ENCODE data around the gene FBXW12. TPM values are rescaled to one million over a fixed set of nuclear protein-coding genes. Genes with fewer than 3 reads are reported as not detected.

FBXW12 gene
- total and polyA plus RNA-seq, 2 of the 8 experiments (the other 6 are each of a cell fraction or from before 2014, with no cell fraction given), result 0.35 to 0.85 TPM

GRCh38 chr3:48414376-48415250 lies 42.6 kb downstream of the FBXW12 start:
- no peak overlapping the region for H3K9ac ChIP-seq (replicated peaks in 1 of 4; ENCODE audit: extremely low read depth in 1 of 4, low read depth in 3 of 4, low read length in 3 of 4)
- no peak for FAIRE-seq
- no peak overlapping the region for H2BK120ac ChIP-seq (replicated peaks; ENCODE audit: low read depth, low read length)
- TF ChIP-seq GTF2F1 (IDR thresholded peaks at IDR 0.05; ENCODE audit: borderline replicate concordance, low read depth, low read length) (no peak), CHD2 (IDR thresholded peaks at IDR 0.05; ENCODE audit: low read length) (no peak), SAP30 (IDR thresholded peaks at IDR 0.05; ENCODE audit: insufficient read depth, insufficient replicate concordance, low read length) (no peak), YY1 (IDR thresholded peaks at IDR 0.05; ENCODE audit: low read depth, low read length) (no peak), CREB1 (IDR thresholded peaks at IDR 0.05) (no peak), SP2 (IDR thresholded peaks at IDR 0.05; ENCODE audit: low read length) (no peak), KDM5A (IDR thresholded peaks at IDR 0.05; ENCODE audit: low read length) (no peak), CBX5 (IDR thresholded peaks at IDR 0.05; ENCODE audit: low read depth, low read length) (no peak), TEAD4 (IDR thresholded peaks at IDR 0.05; ENCODE audit: low read depth, low read length) (no peak), FOSL1 (IDR thresholded peaks at IDR 0.05; ENCODE audit: insufficient read depth, low read depth, low read length) (no peak), RBBP5 (IDR thresholded peaks at IDR 0.05; ENCODE audit: borderline replicate concordance, low read depth, low read length) (no peak), BACH1 (IDR thresholded peaks at IDR 0.05; ENCODE audit: low read length) (no peak), TAF1 (IDR thresholded peaks at IDR 0.05; ENCODE audit: low read depth, low read length) (no peak), SP4 (IDR thresholded peaks at IDR 0.05; ENCODE audit: low read length) (no peak)

More at GRCh38 chr3:48414376-48415250, 42.6 kb downstream of the FBXW12 start:
- Histone ChIP-seq H3K79me2 (ENCODE audit: control insufficient read depth in 1 of 2, insufficient read depth in 2 of 2, low read length in 2 of 2) (no peaks in the 10 kb centered on the region; a peak in 1 of 4 replicates), H4K8ac (ENCODE audit: extremely low read depth, insufficient read depth, low read length) (no peak overlapping the region), H3K4ac (replicated peaks; ENCODE audit: insufficient read length, low read depth, low read length) (no peak overlapping the region), H3K36me3 (ENCODE audit: control insufficient read depth in 2 of 4, insufficient read depth in 4 of 4, low read length in 3 of 4) (peaks cover 77 to 90% (median 88%) of the 10 kb centered on the region in 4 experiments), H2AK5ac (ENCODE audit: low read depth, low read length) (no peak overlapping the region), H3K23me2 (ENCODE audit: low read depth, low read length) (no peaks in the 10 kb centered on the region), H3K4me2 (ENCODE audit: insufficient read depth in 1 of 2, low read depth in 2 of 2, low read length in 2 of 2) (no peak overlapping the region), H3K14ac (ENCODE audit: insufficient read length) (no peak overlapping the region), H2BK12ac (ENCODE audit: low read depth, low read length) (no peak overlapping the region), H2AFZ (ENCODE audit: low read length) (no peak overlapping the region), H3K23ac (ENCODE audit: insufficient read length) (no peak overlapping the region), H4K20me1 (replicated peaks in 1 of 2; ENCODE audit: control insufficient read depth in 1 of 2, insufficient read depth in 2 of 2, low read length in 2 of 2) (peaks cover 6 to 50% of the 10 kb centered on the region in 2 experiments), H3K27me3 (replicated peaks in 1 of 4; ENCODE audit: control insufficient read depth in 3 of 4, extremely low read depth in 1 of 4, insufficient read depth in 3 of 4, low read length in 3 of 4) (no peaks in the 10 kb centered on the region), H4K91ac (replicated peaks; ENCODE audit: insufficient read length, low read length) (no peak overlapping the region), H2BK15ac (ENCODE audit: low read length) (no peak overlapping the region), H3K4me3 (ENCODE audit: extremely low read depth in 1 of 4, insufficient read depth in 2 of 4, low read depth in 3 of 4, low read length in 4 of 4) (no peak overlapping the region), H3K9me3 (ENCODE audit: insufficient read depth in 2 of 2, low read depth in 1 of 2, low read length in 1 of 2) (no peaks in the 10 kb centered on the region), H3K79me1 (ENCODE audit: low read depth, low read length) (no peaks in the 10 kb centered on the region; the same call in none of the 2 replicates), H3K56ac (replicated peaks; ENCODE audit: insufficient read length, low read depth, low read length) (no peak overlapping the region), H2BK20ac (ENCODE audit: low read length) (no peak overlapping the region), H3K4me1 (replicated peaks in 1 of 4; ENCODE audit: control insufficient read depth in 3 of 4, insufficient read depth in 4 of 4, low read length in 3 of 4) (no peaks in the 10 kb centered on the region), H3K27ac (ENCODE audit: low read depth, low read length) (no peak overlapping the region), H4K5ac (ENCODE audit: insufficient read length, low read depth, low read length) (no peak overlapping the region), H2BK5ac (ENCODE audit: low read depth, low read length) (no peak overlapping the region), H3K18ac (ENCODE audit: extremely low read depth, low read length) (no peak overlapping the region; the same call in 1 of the 2 replicates)
- ChIA-PET POLR2A (ENCODE audit: partially characterized antibody) (interaction anchor here (0.6 to 31.5 kb wide), 5 partner anchors 7 to 224 kb away, joined by 3 to 650 read pairs (median 4); partner anchors contain the start of genes ATRIP and PLXNB1), CTCF (ENCODE audit: partially characterized antibody) (interaction anchor here (0.6 to 5.0 kb wide), 10 partner anchors 9 to 221 kb away, joined by 3 to 47 read pairs (median 11); partner anchors contain the start of genes CCDC51 and PLXNB1)
- WGBS, 2 experiments (ENCODE audit: extremely low coverage in 1 of 2, insufficient coverage in 1 of 2, insufficient read length in 1 of 2, insufficient replicate concordance in 2 of 2, low coverage in 1 of 2, low lambda C conversion rate in 2 of 2, missing lambda C conversion rate in 1 of 2), result 92% methylated on average over 25 of the region's 25 CpGs; no CpG with 5 or more reads in 1 of the 2 experiments
- no peak for DNase-seq (ENCODE audit: low read depth in 1 of 2, low spot score in 2 of 2)

Measured in H1 (cell line).